Naive B cell (primary cell): ENCODE results near the gene PANK3. TPM values are rescaled to one million over a fixed set of nuclear protein-coding genes. Genes with fewer than 3 reads are reported as not detected.
A peak's percentile ranks its signal among the peaks of the same experiment; 100 is the strongest.

Experiments
- ATAC-seq, 2 donors: fragments of 150-1000 bp; cut with Tn5 transposase; 2 replicates each; pipeline ENCODE4 v1.10.0; 2021; ENCODE audit warnings: low read depth in 2 of 2, mild to moderate bottlenecking in 2 of 2, moderate library complexity in 2 of 2
- DNase-seq: peaks from one replicate; pipeline ENCODE4 v3.0.0; 2022
- H3K27ac Mint-ChIP-seq, 6 donors: one replicate each; pipeline ENCODE4 v1.8.0; 2020 to 2022; ENCODE audit warnings: mild to moderate bottlenecking in 6 of 6, mixed read lengths in 6 of 6, moderate library complexity in 5 of 6, inconsistent platforms in 2 of 6
- H3K27me3 Mint-ChIP-seq, 3 donors: one replicate each; pipeline ENCODE4 v1.8.0; 2021 to 2022; ENCODE audit warnings: mixed read lengths in 3 of 3, mild to moderate bottlenecking in 1 of 3
- H3K36me3 Mint-ChIP-seq, 2 donors: one replicate each; pipeline ENCODE4 v1.8.0; 2020 to 2022; ENCODE audit warnings: mixed read lengths in 2 of 2, inconsistent platforms in 1 of 2, mild to moderate bottlenecking in 1 of 2
- H3K4me1 Mint-ChIP-seq, 3 donors: one replicate each; pipeline ENCODE4 v1.8.0; 2020 to 2022; ENCODE audit warnings: mixed read lengths in 3 of 3, inconsistent platforms in 1 of 3, mild to moderate bottlenecking in 1 of 3, moderate library complexity in 1 of 3
- H3K4me3 Mint-ChIP-seq, 8 donors: one replicate each; pipeline ENCODE4 v1.8.0; 2020 to 2022; ENCODE audit warnings: mild to moderate bottlenecking in 8 of 8, mixed read lengths in 8 of 8, moderate library complexity in 8 of 8, inconsistent platforms in 2 of 8
- H3K9me3 Mint-ChIP-seq, 7 donors: one replicate each; pipeline ENCODE4 v1.8.0; 2020 to 2022; ENCODE audit warnings: mixed read lengths in 7 of 7, mild to moderate bottlenecking in 5 of 7, inconsistent platforms in 2 of 7, moderate library complexity in 1 of 7
- polyA plus RNA-seq, 6 donors: library from polyadenylated mRNA; unstranded; fragments of 300-500 nt; fragmentation: Illumina TruSeq; gene quantifications; one replicate each; pipeline ENCODE4 v1.2.3, GENCODE V29; 2021; ENCODE audit warnings: low read depth in 6 of 6

Gene PANK3
- polyA plus RNA-seq, result 1 to 10 TPM; 2.7 to 8.2 (median 5.6) TPM

- Mint-ChIP-seq H3K4me3 (peak within 1 kb of the TSS; percentile 82 to 97 (median 94)), H3K27me3 (no peaks in the 10 kb centered on the region), H3K4me1 (peaks cover 34 to 47% (median 39%) of the 10 kb centered on the region in 3 donors), H3K36me3 (no peaks in the 10 kb centered on the region), H3K9me3 (peaks cover 0 to 4% (median 0%) of the 10 kb centered on the region in 7 donors), H3K27ac (peak within 1 kb of the TSS; percentile 87 to 98 (median 97))
- ATAC-seq, result peak; percentile 55 to 59
- no peak for DNase-seq
Observed at GRCh38 chr5:168578538-168579487, at the start of gene PANK3. Gene PANK3 (minus strand): TSS chr5:168579368. CDS start chr5:168579283, 85 bp downstream.

DNA sequence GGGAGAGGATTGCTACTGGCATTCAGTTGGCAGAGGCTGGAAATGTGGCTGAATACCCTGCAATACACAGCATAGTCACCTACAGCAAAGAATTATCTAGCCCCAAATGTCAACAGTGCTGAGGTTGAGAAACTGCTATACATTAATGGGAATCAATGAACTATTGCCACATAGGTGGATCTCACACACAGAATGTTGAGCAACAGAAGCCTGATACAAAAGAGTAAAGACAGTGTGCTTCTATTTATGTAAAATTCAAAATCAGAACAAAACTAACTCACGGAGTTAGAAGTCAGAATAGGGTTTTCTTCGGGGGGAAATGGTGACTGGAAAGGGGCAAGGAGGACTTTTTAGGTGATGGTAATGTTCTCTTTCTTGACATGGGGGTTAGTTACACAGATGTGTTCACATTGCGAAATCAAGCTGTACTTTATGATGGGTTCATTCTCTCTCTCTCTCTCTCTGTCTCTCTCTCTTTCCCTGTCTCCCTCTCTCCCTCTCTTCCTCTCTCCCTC lies 45.7 kb upstream of the PANK3 start:
- H3K4me3 Mint-ChIP-seq, result no peak overlapping the region
- peaks cover 0 to 11% of the 10 kb centered on the region in 2 donors for H3K36me3 Mint-ChIP-seq
- peaks cover 23 to 33% (median 26%) of the 10 kb centered on the region in 3 donors for H3K27me3 Mint-ChIP-seq
- H3K9me3 Mint-ChIP-seq, result peaks cover under 1 to 12% (median 2%) of the 10 kb centered on the region in 7 donors
- H3K4me1 Mint-ChIP-seq, result no peaks in the 10 kb centered on the region
- DNase-seq (no peak), ATAC-seq (no peak)
- H3K27ac Mint-ChIP-seq, result no peak overlapping the region

- no peak for DNase-seq
- no peaks in the 10 kb centered on the region for H3K4me1 Mint-ChIP-seq
- no peaks in the 10 kb centered on the region for H3K36me3 Mint-ChIP-seq
- no peak overlapping the region for H3K4me3 Mint-ChIP-seq
- peaks cover 0 to 28% (median 10%) of the 10 kb centered on the region in 3 donors for H3K27me3 Mint-ChIP-seq
- H3K9me3 Mint-ChIP-seq, result peaks cover 0 to 3% (median 0%) of the 10 kb centered on the region in 7 donors
- ATAC-seq, result no peak
- H3K27ac Mint-ChIP-seq, result no peak overlapping the region
Observed at GRCh38 chr5:168620807-168621206, 41.6 kb upstream of the PANK3 start.

DNA sequence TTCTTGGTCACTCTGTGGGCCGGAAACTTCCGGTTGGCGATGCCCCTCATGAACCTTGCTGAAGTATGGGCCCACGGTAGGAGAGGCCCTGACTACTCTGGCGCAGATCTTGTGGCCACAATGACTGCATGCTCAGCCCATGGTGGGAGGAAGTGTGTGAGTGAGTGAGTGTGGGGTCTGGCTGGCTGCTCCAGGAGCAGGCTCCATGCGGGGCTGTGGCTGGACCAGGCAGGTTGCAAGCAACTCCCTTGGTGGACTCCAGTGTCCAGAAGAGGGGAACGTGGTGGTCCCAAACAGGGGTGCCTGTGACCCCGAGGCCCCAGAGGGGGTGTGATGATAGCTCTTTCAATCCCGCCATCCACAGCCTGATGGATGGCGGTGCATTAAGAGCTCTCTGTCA lies 35.5 kb upstream of the PANK3 start:
- peaks cover 8 to 13% (median 13%) of the 10 kb centered on the region in 3 donors for H3K27me3 Mint-ChIP-seq
- peaks cover 0 to 7% (median 2%) of the 10 kb centered on the region in 7 donors for H3K9me3 Mint-ChIP-seq
- no peak for ATAC-seq
- no peaks in the 10 kb centered on the region for H3K36me3 Mint-ChIP-seq
- H3K4me1 Mint-ChIP-seq, result peaks cover 0 to 9% (median 7%) of the 10 kb centered on the region in 3 donors
- DNase-seq, result no peak
- no peak overlapping the region for H3K4me3 Mint-ChIP-seq
- no peak overlapping the region for H3K27ac Mint-ChIP-seq

DNA sequence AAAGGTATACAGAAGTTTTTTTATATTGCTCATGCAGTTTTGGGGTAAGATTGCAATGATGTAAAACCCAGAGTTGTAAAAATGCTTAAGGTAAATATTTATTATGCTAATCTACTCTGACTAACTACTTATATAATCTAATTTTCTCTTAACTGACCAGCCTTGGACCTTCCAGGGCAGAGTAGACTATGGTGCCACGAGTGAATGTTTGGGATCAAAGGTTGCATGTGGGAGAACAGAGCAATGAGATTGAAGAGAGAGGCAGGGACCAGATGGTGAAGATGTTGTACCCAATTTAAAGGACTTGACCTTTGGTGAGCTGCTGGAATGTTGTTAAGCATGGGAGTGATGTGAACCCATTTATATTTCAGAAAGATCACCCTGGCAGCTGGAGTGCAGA lies 34.8 kb upstream of the PANK3 start:
- H3K27me3 Mint-ChIP-seq, result peaks cover 8 to 13% (median 10%) of the 10 kb centered on the region in 3 donors
- no peak overlapping the region for H3K27ac Mint-ChIP-seq
- H3K9me3 Mint-ChIP-seq, result peaks cover 0 to 7% (median 2%) of the 10 kb centered on the region in 7 donors
- H3K4me3 Mint-ChIP-seq, result no peak overlapping the region
- peaks cover 0 to 9% (median 7%) of the 10 kb centered on the region in 3 donors for H3K4me1 Mint-ChIP-seq
- DNase-seq (no peak), ATAC-seq (no peak)
- H3K36me3 Mint-ChIP-seq, result no peaks in the 10 kb centered on the region

GRCh38 chr5:168613396-168613795 lies 34.2 kb upstream of the PANK3 start:
- H3K27ac Mint-ChIP-seq, result peak overlapping the region in 1 of 6 donors; percentile 27
- H3K4me3 Mint-ChIP-seq, result no peak overlapping the region
- DNase-seq (no peak), ATAC-seq (no peak)
- H3K36me3 Mint-ChIP-seq, result no peaks in the 10 kb centered on the region
- H3K9me3 Mint-ChIP-seq, result peaks cover 0 to 7% (median 2%) of the 10 kb centered on the region in 7 donors
- H3K4me1 Mint-ChIP-seq, result peaks cover 0 to 9% (median 7%) of the 10 kb centered on the region in 3 donors
- peaks cover 8 to 13% (median 10%) of the 10 kb centered on the region in 3 donors for H3K27me3 Mint-ChIP-seq

DNA sequence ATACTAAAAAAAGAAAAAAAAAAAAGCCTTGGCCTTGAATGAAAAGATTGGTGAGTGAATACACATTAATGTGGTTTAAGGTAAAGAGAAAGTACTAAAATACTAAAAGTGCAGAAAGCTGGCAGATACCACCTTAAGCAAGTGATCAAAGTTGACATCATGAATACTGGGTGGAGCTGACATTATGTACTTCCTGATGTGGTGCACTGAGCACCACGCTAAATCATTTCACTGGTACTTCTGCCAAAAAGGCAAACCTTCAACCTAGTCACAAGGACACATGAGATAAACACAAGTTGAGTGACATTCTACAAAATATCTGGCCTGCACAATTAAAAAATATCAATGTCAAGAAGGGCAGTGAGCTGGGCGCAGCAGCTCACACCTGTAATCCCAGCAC lies 33.8 kb upstream of the PANK3 start:
- H3K9me3 Mint-ChIP-seq, result peaks cover 0 to 7% (median 2%) of the 10 kb centered on the region in 7 donors
- peaks cover 0 to 9% (median 7%) of the 10 kb centered on the region in 3 donors for H3K4me1 Mint-ChIP-seq
- no peak overlapping the region for H3K4me3 Mint-ChIP-seq
- H3K27ac Mint-ChIP-seq, result peak overlapping the region in 1 of 6 donors; percentile 27
- ATAC-seq (peak in 1 of 2 donors; percentile 35), DNase-seq (no peak)
- H3K36me3 Mint-ChIP-seq, result no peaks in the 10 kb centered on the region
- peaks cover 8 to 13% (median 10%) of the 10 kb centered on the region in 3 donors for H3K27me3 Mint-ChIP-seq

- H3K36me3 Mint-ChIP-seq, result no peaks in the 10 kb centered on the region
- peaks cover 6 to 16% (median 15%) of the 10 kb centered on the region in 3 donors for H3K27me3 Mint-ChIP-seq
- no peak for DNase-seq
Observed at GRCh38 chr5:168612123-168612522, 33.0 kb upstream of the PANK3 start.

GRCh38 chr5:168611165-168611564 lies 32.0 kb upstream of the PANK3 start:
- ATAC-seq (no peak), DNase-seq (no peak)
- H3K27me3 Mint-ChIP-seq, result peaks cover 9 to 23% (median 19%) of the 10 kb centered on the region in 3 donors
- H3K36me3 Mint-ChIP-seq, result no peaks in the 10 kb centered on the region
- H3K27ac Mint-ChIP-seq, result no peak overlapping the region
- peaks cover 0 to 9% (median 7%) of the 10 kb centered on the region in 3 donors for H3K4me1 Mint-ChIP-seq
- H3K4me3 Mint-ChIP-seq, result no peak overlapping the region
- H3K9me3 Mint-ChIP-seq, result peaks cover 0 to 8% (median 2%) of the 10 kb centered on the region in 7 donors

More at GRCh38 chr5:168612123-168612522, 33.0 kb upstream of the PANK3 start:
- peaks cover 0 to 7% (median 2%) of the 10 kb centered on the region in 7 donors for H3K9me3 Mint-ChIP-seq
- ATAC-seq, result no peak
- no peak overlapping the region for H3K27ac Mint-ChIP-seq
- H3K4me1 Mint-ChIP-seq, result peaks cover 0 to 9% (median 7%) of the 10 kb centered on the region in 3 donors
- H3K4me3 Mint-ChIP-seq, result no peak overlapping the region

DNA sequence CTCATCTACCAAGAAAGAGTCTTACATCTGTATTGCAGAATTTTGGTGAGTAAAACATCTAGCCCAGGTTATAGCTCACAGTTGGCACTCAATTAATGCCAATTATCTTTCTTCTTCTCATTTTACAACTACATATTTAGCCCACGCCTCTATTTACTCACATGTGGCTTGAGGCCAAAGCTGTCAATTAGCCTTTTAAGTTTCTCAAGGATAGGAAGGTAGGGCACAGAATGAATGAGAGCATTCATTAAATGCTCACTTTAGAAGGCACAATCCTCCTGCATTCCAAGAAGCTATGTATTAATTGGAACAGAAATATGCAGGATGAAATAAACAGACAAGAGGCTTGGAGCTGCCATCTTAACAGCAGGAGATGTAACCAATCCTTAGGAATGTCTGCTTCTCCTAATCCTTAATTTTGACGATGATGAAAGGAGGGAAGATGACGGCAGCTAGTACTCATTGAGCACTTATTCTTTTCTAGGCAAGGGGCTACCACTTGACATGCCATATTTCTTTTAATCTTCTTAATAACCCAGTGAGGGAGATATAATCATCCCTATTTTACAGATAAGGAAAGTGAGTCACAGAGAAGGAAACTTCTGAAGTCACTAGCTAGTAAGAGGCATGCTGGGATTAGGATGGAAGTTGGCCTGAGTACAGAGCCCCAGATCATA lies 30.8 kb upstream of the PANK3 start:
- H3K4me3 Mint-ChIP-seq, result no peak overlapping the region
- DNase-seq (no peak), ATAC-seq (no peak)
- H3K9me3 Mint-ChIP-seq, result peaks cover 0 to 8% (median 0%) of the 10 kb centered on the region in 7 donors
- no peak overlapping the region for H3K27ac Mint-ChIP-seq
- peaks cover 0 to 9% (median 7%) of the 10 kb centered on the region in 3 donors for H3K4me1 Mint-ChIP-seq
- peaks cover 14 to 27% (median 19%) of the 10 kb centered on the region in 3 donors for H3K27me3 Mint-ChIP-seq
- no peaks in the 10 kb centered on the region for H3K36me3 Mint-ChIP-seq

DNA sequence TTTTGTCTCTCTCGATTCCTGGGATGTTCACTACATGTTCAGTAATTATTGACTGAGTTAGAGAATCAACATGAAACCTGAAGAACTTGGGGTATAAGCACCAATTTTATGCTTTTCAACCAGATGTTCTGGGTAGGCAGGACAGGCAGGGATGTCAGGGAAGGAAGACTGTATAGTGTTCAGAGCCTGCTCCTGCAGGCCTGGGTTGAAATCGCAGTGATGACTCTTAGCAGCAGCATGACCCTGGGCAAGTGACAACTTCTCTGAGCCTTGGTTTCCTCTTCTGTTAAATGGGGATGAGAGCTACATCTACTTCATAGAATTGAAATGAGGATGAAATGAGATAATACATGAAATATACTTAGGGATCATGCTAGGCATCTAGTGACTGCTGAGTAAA lies 29.7 kb upstream of the PANK3 start:
- Mint-ChIP-seq H3K4me1 (peaks cover 0 to 9% (median 7%) of the 10 kb centered on the region in 3 donors), H3K4me3 (no peak overlapping the region), H3K36me3 (no peaks in the 10 kb centered on the region), H3K27ac (no peak overlapping the region), H3K9me3 (peaks cover 0 to 4% (median 0%) of the 10 kb centered on the region in 7 donors), H3K27me3 (peaks cover 14 to 28% (median 20%) of the 10 kb centered on the region in 3 donors)
- no peak for ATAC-seq
- no peak for DNase-seq

DNA sequence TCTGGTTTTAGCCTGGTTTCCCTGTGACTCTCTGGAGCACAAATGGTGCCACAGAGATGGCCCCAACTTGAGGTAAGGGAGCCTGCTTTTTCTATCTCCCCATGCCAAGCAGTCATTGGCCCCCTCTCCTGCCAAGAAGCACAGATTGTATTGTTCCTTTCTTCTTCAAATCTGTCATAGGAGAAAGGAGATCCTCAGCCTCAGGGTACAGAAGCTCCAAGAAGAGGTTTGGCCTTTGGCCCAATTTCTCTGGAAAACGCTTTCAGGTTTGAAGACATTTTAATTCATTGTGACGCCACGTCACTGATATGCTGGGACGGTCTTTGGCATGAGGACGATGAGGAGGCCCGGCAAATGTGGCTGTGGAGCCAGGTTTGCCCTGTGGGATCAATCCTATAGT lies 29.2 kb upstream of the PANK3 start:
- H3K27me3 Mint-ChIP-seq, result peaks cover 13 to 32% (median 24%) of the 10 kb centered on the region in 3 donors
- ATAC-seq, result no peak
- no peak overlapping the region for H3K27ac Mint-ChIP-seq

DNA sequence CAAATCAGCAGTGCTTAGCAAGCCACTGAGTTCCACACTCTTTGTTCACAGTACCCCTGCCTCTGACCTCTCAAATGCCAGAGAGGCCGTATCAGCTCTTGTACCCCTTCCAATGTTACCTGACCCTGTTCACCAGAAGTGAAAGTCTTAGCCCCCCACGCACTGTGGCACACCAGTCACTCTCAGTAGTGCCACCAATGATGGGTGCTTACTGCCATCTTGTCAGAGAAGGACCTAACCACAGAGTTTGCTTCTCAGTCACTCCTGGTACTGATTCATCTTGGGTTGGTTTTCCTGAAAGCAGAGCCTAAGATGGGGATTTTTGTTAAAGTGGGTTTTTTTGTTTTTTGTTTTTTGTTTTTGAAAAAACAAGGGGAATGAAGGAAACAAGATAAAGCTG lies 28.8 kb upstream of the PANK3 start:
- no peak for ATAC-seq
- Mint-ChIP-seq H3K27ac (no peak overlapping the region), H3K4me3 (peak overlapping the region in 1 of 8 donors; percentile 38), H3K9me3 (peaks cover 0 to 4% (median 0%) of the 10 kb centered on the region in 7 donors), H3K27me3 (peaks cover 9 to 35% (median 28%) of the 10 kb centered on the region in 3 donors), H3K36me3 (no peaks in the 10 kb centered on the region), H3K4me1 (peaks cover 0 to 4% (median 2%) of the 10 kb centered on the region in 3 donors)
- no peak for DNase-seq

More for the DNA sequence above, 29.2 kb upstream of the PANK3 start:
- Mint-ChIP-seq H3K4me1 (peaks cover 0 to 7% (median 7%) of the 10 kb centered on the region in 3 donors), H3K9me3 (peaks cover 0 to 4% (median 0%) of the 10 kb centered on the region in 7 donors), H3K4me3 (no peak overlapping the region), H3K36me3 (no peaks in the 10 kb centered on the region)
- no peak for DNase-seq
